Stomach (tissue), 9 donors: ENCODE data around the gene MGAT5. TPM values are rescaled to one million over a fixed set of nuclear protein-coding genes. Genes with fewer than 3 reads are reported as not detected.

ENCODE experiments used
- DNase-seq, 2 donors: peaks; one replicate each; pipeline versions ENCODE4 v3.0.0 to v3.0.0-alpha.2; 2013 to 2019
- H3K27ac ChIP-seq, 5 donors: fragments of 200-600 bp in 4 of 5; sonication (generic) in 4 of 5; one replicate each; pipeline ENCODE4 v1.5.1; 2013 to 2019; ENCODE audit warnings: mild to moderate bottlenecking in 1 of 5, moderate library complexity in 1 of 5
- H3K27me3 ChIP-seq, 3 donors: fragments of 200-600 bp; sonication (generic); one replicate each; pipeline ENCODE4 v1.5.1; 2017 to 2019; ENCODE audit warnings: mixed run types in 1 of 3
- H3K36me3 ChIP-seq, 4 donors: fragments of 200-600 bp; sonication (generic); 1 replicate in 3 of 4; 2 replicates in 1 of 4; pipeline ENCODE4 v1.5.1; 2016 to 2019
- H3K4me1 ChIP-seq, 4 donors: fragments of 200-600 bp; sonication (generic); one replicate each; pipeline ENCODE4 v1.5.1; 2016 to 2019
- H3K4me3 ChIP-seq, 4 donors: fragments of 200-600 bp; sonication (generic) in 3 of 4; one replicate each; pipeline ENCODE4 v1.5.1; 2016 to 2019; ENCODE audit warnings: mild to moderate bottlenecking in 1 of 4
- H3K9me3 ChIP-seq, 4 donors: fragments of 200-600 bp; sonication (generic); one replicate each; pipeline ENCODE4 v1.5.1; 2016 to 2019
- EP300 ChIP-seq: sonication (generic); formaldehyde crosslinking; IDR thresholded peaks from one replicate; pipeline ENCODE4 v1.6.1; 2017; ENCODE audit warnings: antibody characterized with exemption
- POLR2A ChIP-seq, 4 donors: fragments of 450-650 bp; IDR thresholded peaks; one replicate each; pipeline ENCODE4 v1.6.1; 2016; ENCODE audit warnings: antibody characterized with exemption in 4 of 4, control low read depth in 2 of 4, mild to moderate bottlenecking in 1 of 4, moderate library complexity in 1 of 4
- POLR2AphosphoS5 ChIP-seq, 3 donors: sonication (generic); formaldehyde crosslinking; IDR thresholded peaks; one replicate each; pipeline ENCODE4 v1.6.1; 2016; ENCODE audit warnings: antibody characterized with exemption in 3 of 3
- WGBS, 5 donors: extraction: QIAGEN DNeasy Blood & Tissue Kit in 3 of 5; methylation state at CpG; one replicate each; pipeline versions ENCODE4 v1.1.5 to v1.1.7; 2013 to 2018; 5-methylcytosine and 5-hydroxymethylcytosine counted together
- intact Hi-C: fragments of 100-400 bp; cut with DNase I; formaldehyde crosslinking; loops from one replicate; pipeline ENCODE4 v1.15.1; 2023; ENCODE audit warnings: low total_unique reads
- polyA plus RNA-seq, 3 donors: library from polyadenylated mRNA; stranded (reverse); fragments of 200-250 nt; gene quantifications; one replicate each; pipeline ENCODE4 v1.2.3, GENCODE V29; 2013
- total RNA-seq, 5 donors: library from RNA; depleted of rRNA; stranded (reverse); fragments of >200 nt; gene quantifications; one replicate each; pipeline versions ENCODE4 v1.1.0 to v1.2.3, GENCODE V29; 2014 to 2016
- TF ChIP-seq, protein P1 (sequence below), 7 experiments: fragments of 450-650 bp in 4 of 7; fragments of 200-600 bp in 3 of 7; sonication (generic) in 3 of 7; IDR thresholded peaks; one replicate each; pipeline ENCODE4 v1.5.1; 2016 to 2019; ENCODE audit warnings: antibody characterized with exemption in 7 of 7, control low read depth in 2 of 7, mild to moderate bottlenecking in 1 of 7
- donor health status: healthy with polysubstance abuse.
- donor health status: Bipolar disorder and iron deficiency.
- donor health status: healthy.

The MGAT5 gene
- total and polyA plus RNA-seq, 8 donors = 3.9 to 125 (median 46.0) TPM

GRCh38 chr2:134268265-134268664 is 14.4 kb downstream of the MGAT5 start:
- no peak overlapping the region for H3K27ac ChIP-seq
- intact Hi-C loops = no loop called here
- peaks cover 0 to 21% (median 19%) of the 10 kb centered on the region in 4 donors for H3K36me3 ChIP-seq
- DNase-seq = no peak
- no peak overlapping the region for H3K4me3 ChIP-seq
- H3K27me3 ChIP-seq = no peaks in the 10 kb centered on the region
- WGBS, 5 donors = 63 to 78% (median 74%) methylated on average over 5 of the region's 5 CpGs
- TF ChIP-seq, protein P1, sequence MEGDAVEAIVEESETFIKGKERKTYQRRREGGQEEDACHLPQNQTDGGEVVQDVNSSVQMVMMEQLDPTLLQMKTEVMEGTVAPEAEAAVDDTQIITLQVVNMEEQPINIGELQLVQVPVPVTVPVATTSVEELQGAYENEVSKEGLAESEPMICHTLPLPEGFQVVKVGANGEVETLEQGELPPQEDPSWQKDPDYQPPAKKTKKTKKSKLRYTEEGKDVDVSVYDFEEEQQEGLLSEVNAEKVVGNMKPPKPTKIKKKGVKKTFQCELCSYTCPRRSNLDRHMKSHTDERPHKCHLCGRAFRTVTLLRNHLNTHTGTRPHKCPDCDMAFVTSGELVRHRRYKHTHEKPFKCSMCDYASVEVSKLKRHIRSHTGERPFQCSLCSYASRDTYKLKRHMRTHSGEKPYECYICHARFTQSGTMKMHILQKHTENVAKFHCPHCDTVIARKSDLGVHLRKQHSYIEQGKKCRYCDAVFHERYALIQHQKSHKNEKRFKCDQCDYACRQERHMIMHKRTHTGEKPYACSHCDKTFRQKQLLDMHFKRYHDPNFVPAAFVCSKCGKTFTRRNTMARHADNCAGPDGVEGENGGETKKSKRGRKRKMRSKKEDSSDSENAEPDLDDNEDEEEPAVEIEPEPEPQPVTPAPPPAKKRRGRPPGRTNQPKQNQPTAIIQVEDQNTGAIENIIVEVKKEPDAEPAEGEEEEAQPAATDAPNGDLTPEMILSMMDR (IDR thresholded peaks at IDR 0.05) = no peak
- TF ChIP-seq EP300 = no peak
- TF ChIP-seq POLR2A (IDR thresholded peaks at IDR 0.05) = no peak
- TF ChIP-seq POLR2AphosphoS5 (IDR thresholded peaks at IDR 0.05) = no peak
- no peaks in the 10 kb centered on the region for H3K9me3 ChIP-seq
- H3K4me1 ChIP-seq = peaks cover 0 to 14% (median 4%) of the 10 kb centered on the region in 4 donors

DNA sequence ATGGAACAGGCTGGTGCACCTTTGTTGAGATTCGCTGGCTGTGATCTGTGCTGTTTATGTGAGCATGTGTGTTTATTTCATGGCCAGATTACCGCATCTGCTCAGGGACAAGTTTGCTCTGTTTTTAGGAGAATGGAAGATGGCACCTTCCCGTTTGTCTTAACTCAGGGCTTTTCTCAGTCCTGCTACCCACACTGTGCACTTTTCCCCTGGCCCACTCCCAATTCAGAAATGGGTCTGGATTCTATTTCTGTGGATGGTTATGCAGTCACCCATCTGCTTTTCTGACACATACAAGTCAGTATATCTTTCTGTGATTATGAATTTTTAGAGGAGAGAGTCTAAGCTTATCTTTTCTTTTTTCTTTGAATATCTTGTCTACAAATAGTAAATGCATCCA is 15.4 kb downstream of the MGAT5 start:
- no peak for DNase-seq
- Histone ChIP-seq H3K27ac (no peak overlapping the region), H3K27me3 (no peaks in the 10 kb centered on the region), H3K9me3 (no peaks in the 10 kb centered on the region), H3K4me1 (peaks cover 0 to 14% (median 3%) of the 10 kb centered on the region in 4 donors), H3K4me3 (no peak overlapping the region), H3K36me3 (peaks cover 0 to 21% (median 19%) of the 10 kb centered on the region in 4 donors)
- TF ChIP-seq, protein P1 (IDR thresholded peaks at IDR 0.05) = no peak
- TF ChIP-seq POLR2A (IDR thresholded peaks at IDR 0.05) (no peak), EP300 (no peak), POLR2AphosphoS5 (IDR thresholded peaks at IDR 0.05) (no peak)
- intact Hi-C loops = no loop called here
- WGBS, 5 donors = 88 to 95% (median 91%) methylated on average over 3 of the region's 3 CpGs

DNA sequence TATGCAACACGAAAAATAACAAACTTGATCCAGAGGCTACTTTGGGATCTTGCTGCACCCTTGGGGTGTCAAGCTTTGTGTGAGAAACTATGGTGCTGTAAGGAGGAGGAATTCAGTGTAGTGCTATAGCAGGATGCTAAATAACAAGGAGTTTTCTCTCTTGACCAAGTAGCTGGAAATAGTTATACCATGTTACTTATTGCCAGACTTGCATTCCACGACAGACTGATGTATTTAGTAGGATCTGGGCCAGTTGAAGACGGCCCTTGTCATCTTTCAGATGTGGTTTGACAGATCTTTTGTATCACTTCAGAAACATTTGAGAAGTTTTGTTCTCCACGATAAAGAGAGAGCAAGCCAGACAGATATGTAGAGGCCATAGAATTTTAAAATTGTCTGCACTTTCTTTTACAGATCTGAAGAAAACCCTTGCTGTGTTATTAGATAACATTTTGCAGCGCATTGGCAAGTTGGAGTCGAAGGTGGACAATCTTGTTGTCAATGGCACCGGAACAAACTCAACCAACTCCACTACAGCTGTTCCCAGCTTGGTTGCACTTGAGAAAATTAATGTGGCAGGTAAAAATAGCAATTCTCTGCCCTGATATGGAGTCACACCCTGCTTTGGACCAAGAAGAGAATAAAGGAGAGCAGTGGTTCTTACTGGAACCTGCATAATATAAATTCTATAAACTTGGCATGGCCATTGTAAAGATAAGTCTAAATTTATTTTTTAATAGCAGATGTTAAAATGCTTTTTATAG is 16.3 kb downstream of the MGAT5 start:
- Histone ChIP-seq H3K27me3 (no peaks in the 10 kb centered on the region), H3K4me3 (no peak overlapping the region), H3K27ac (no peak overlapping the region), H3K9me3 (no peaks in the 10 kb centered on the region), H3K36me3 (peaks cover 0 to 21% (median 19%) of the 10 kb centered on the region in 4 donors), H3K4me1 (peaks cover 0 to 14% (median 3%) of the 10 kb centered on the region in 4 donors)
- WGBS, 5 donors = 74 to 80% (median 78%) methylated on average over 7 of the region's 7 CpGs
- TF ChIP-seq, protein P1 (IDR thresholded peaks at IDR 0.05) = no peak
- TF ChIP-seq EP300 (no peak), POLR2A (IDR thresholded peaks at IDR 0.05) (no peak), POLR2AphosphoS5 (IDR thresholded peaks at IDR 0.05) (no peak)
- no peak for DNase-seq
- intact Hi-C loops = no loop called here

- intact Hi-C loops = no loop called here
These were observed 17.9 kb downstream of the MGAT5 start for GRCh38 chr2:134271758-134272157.

More at GRCh38 chr2:134271758-134272157, 17.9 kb downstream of the MGAT5 start:
- Histone ChIP-seq H3K9me3 (no peaks in the 10 kb centered on the region), H3K4me3 (no peak overlapping the region), H3K36me3 (peaks cover 0 to 21% (median 19%) of the 10 kb centered on the region in 4 donors), H3K27me3 (no peaks in the 10 kb centered on the region), H3K27ac (no peak overlapping the region), H3K4me1 (peaks cover 0 to 14% (median 3%) of the 10 kb centered on the region in 4 donors)
- TF ChIP-seq EP300 (no peak), POLR2AphosphoS5 (IDR thresholded peaks at IDR 0.05) (no peak), POLR2A (IDR thresholded peaks at IDR 0.05) (no peak)
- TF ChIP-seq, protein P1 (IDR thresholded peaks at IDR 0.05) = no peak
- no peak for DNase-seq
- WGBS, 5 donors = 72 to 92% (median 77%) methylated on average over 2 of the region's 2 CpGs
